Measurements from ENCODE around the gene PSKH1.

Gene PSKH1

GRCh38 chr16:67939507-67940445 lies 46.7 kb downstream of the PSKH1 start:
- in situ Hi-C loops (cut with HindIII; ENCODE audit: low pct_ligation_motif_present, low sequenced_read_pairs) = no loop called here
- no peak for TF ChIP-seq CTCF (IDR thresholded peaks at IDR 0.05; ENCODE audit: low read depth, low read length, missing control alignments)
- Histone ChIP-seq H3K4me3 (ENCODE audit: low read depth, low read length) (no peak overlapping the region), H3K27me3 (replicated peaks) (no peaks in the 10 kb centered on the region), H3K36me3 (replicated peaks) (peaks cover 49% of the 10 kb centered on the region), H3K27ac (no peak overlapping the region)
- no peak for DNase-seq

- Histone ChIP-seq H3K27me3 (replicated peaks) (no peaks in the 10 kb centered on the region), H3K36me3 (replicated peaks) (peaks cover 57% of the 10 kb centered on the region), H3K27ac (no peak overlapping the region), H3K4me3 (ENCODE audit: low read depth, low read length) (no peak overlapping the region)
- DNase-seq = no peak
- TF ChIP-seq CTCF (IDR thresholded peaks at IDR 0.05; ENCODE audit: low read depth, low read length, missing control alignments) = no peak
- in situ Hi-C loops (cut with HindIII; ENCODE audit: low pct_ligation_motif_present, low sequenced_read_pairs) = no loop called here
Measured at GRCh38 chr16:67940446-67941089, 47.5 kb downstream of the PSKH1 start.

- DNase-seq = no peak
- in situ Hi-C loops (cut with HindIII; ENCODE audit: low pct_ligation_motif_present, low sequenced_read_pairs) = no loop called here
- Histone ChIP-seq H3K36me3 (replicated peaks) (peaks cover 67% of the 10 kb centered on the region), H3K27me3 (replicated peaks) (no peaks in the 10 kb centered on the region), H3K4me3 (ENCODE audit: low read depth, low read length) (no peak overlapping the region), H3K27ac (no peak overlapping the region)
- no peak for TF ChIP-seq CTCF (IDR thresholded peaks at IDR 0.05; ENCODE audit: low read depth, low read length, missing control alignments)
Measured at GRCh38 chr16:67941469-67942199, 48.6 kb downstream of the PSKH1 start.

- H3K27me3 ChIP-seq (replicated peaks) = no peaks in the 10 kb centered on the region
- no peak overlapping the region for H3K27ac ChIP-seq
- peak; percentile 86 for TF ChIP-seq CTCF (IDR thresholded peaks at IDR 0.05; ENCODE audit: low read depth, low read length, missing control alignments)
- DNase-seq = peak; percentile 22
- in situ Hi-C loops (cut with HindIII; ENCODE audit: low pct_ligation_motif_present, low sequenced_read_pairs) = no loop called here
- peaks cover 72% of the 10 kb centered on the region for H3K36me3 ChIP-seq (replicated peaks)
- H3K4me3 ChIP-seq (ENCODE audit: low read depth, low read length) = no peak overlapping the region
Measured at GRCh38 chr16:67942200-67942509, 49.1 kb downstream of the PSKH1 start.

GRCh38 chr16:67942510-67943255 lies 49.6 kb downstream of the PSKH1 start:
- in situ Hi-C loops (cut with HindIII; ENCODE audit: low pct_ligation_motif_present, low sequenced_read_pairs) = no loop called here
- DNase-seq = no peak
- H3K27ac ChIP-seq = no peak overlapping the region
- H3K4me3 ChIP-seq (ENCODE audit: low read depth, low read length) = no peak overlapping the region
- TF ChIP-seq CTCF (IDR thresholded peaks at IDR 0.05; ENCODE audit: low read depth, low read length, missing control alignments) = no peak
- H3K36me3 ChIP-seq (replicated peaks) = peaks cover 78% of the 10 kb centered on the region
- no peaks in the 10 kb centered on the region for H3K27me3 ChIP-seq (replicated peaks)

All from brain microvascular endothelial cell (primary cell).